ENCODE data around the gene EPAS1. TPM values are rescaled to one million over a fixed set of nuclear protein-coding genes. Genes with fewer than 3 reads are reported as not detected.

Gene EPAS1
- total and polyA plus RNA-seq, 2 of the 13 experiments (the other 11 are each of a cell fraction or from before 2014, with no cell fraction given): 47.1 to 182 TPM

DNA sequence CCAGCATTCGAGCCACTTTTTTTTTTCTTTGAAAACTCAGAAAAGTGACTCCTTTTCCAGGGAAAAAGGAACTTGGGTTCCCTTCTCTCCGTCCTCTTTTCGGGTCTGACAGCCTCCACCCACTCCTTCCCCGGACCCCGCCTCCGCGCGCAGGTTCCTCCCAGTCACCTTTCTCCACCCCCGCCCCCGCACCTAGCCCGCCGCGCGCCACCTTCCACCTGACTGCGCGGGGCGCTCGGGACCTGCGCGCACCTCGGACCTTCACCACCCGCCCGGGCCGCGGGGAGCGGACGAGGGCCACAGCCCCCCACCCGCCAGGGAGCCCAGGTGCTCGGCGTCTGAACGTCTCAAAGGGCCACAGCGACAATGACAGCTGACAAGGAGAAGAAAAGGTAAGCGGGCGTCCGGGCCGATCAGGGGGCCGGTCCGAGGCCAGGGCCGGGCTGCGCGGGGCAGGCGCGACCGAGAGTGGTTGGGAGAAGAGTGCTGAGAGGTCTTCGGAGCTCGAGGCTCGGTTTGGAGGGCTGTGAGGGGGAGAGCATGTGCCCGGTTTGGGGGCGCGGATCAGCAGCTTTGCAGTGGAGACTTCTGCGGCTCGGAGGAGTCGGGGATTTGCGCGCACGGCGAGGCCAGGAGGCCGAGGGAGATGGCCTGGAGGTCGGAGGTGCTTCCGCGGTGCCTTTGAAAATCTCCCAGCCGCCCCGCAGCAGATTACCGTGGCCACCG lies 502 bp downstream of the EPAS1 start (continued):
- TF ChIP-seq, protein P1, sequence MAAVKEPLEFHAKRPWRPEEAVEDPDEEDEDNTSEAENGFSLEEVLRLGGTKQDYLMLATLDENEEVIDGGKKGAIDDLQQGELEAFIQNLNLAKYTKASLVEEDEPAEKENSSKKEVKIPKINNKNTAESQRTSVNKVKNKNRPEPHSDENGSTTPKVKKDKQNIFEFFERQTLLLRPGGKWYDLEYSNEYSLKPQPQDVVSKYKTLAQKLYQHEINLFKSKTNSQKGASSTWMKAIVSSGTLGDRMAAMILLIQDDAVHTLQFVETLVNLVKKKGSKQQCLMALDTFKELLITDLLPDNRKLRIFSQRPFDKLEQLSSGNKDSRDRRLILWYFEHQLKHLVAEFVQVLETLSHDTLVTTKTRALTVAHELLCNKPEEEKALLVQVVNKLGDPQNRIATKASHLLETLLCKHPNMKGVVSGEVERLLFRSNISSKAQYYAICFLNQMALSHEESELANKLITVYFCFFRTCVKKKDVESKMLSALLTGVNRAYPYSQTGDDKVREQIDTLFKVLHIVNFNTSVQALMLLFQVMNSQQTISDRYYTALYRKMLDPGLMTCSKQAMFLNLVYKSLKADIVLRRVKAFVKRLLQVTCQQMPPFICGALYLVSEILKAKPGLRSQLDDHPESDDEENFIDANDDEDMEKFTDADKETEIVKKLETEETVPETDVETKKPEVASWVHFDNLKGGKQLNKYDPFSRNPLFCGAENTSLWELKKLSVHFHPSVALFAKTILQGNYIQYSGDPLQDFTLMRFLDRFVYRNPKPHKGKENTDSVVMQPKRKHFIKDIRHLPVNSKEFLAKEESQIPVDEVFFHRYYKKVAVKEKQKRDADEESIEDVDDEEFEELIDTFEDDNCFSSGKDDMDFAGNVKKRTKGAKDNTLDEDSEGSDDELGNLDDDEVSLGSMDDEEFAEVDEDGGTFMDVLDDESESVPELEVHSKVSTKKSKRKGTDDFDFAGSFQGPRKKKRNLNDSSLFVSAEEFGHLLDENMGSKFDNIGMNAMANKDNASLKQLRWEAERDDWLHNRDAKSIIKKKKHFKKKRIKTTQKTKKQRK (IDR thresholded peaks at IDR 0.05; ENCODE audit: low read length): no peak
- TF ChIP-seq, protein P2, sequence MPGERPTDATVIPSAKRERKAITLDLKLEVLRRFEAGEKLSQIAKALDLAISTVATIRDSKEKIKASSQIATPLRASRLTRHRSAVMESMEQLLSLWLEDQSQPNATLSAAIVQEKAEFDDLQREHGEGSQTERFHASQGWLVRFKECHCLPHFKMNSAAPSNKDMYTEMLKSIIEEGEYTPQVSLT (CRISPR knock-in tag; IDR thresholded peaks at IDR 0.05; ENCODE audit: borderline replicate concordance, low read depth): no peak
- TF ChIP-seq, protein P3, sequence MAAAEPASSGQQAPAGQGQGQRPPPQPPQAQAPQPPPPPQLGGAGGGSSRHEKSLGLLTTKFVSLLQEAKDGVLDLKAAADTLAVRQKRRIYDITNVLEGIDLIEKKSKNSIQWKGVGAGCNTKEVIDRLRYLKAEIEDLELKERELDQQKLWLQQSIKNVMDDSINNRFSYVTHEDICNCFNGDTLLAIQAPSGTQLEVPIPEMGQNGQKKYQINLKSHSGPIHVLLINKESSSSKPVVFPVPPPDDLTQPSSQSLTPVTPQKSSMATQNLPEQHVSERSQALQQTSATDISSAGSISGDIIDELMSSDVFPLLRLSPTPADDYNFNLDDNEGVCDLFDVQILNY (CRISPR knock-in tag; conservative IDR thresholded peaks at IDR 0.05): no peak
- TF ChIP-seq, protein P4, sequence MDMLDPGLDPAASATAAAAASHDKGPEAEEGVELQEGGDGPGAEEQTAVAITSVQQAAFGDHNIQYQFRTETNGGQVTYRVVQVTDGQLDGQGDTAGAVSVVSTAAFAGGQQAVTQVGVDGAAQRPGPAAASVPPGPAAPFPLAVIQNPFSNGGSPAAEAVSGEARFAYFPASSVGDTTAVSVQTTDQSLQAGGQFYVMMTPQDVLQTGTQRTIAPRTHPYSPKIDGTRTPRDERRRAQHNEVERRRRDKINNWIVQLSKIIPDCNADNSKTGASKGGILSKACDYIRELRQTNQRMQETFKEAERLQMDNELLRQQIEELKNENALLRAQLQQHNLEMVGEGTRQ (IDR thresholded peaks at IDR 0.05; ENCODE audit: low read depth, low read length): no peak
- TF ChIP-seq, protein P4 (CRISPR knock-in tag; IDR thresholded peaks at IDR 0.05; ENCODE audit: borderline replicate concordance): no peak; the same call in 1 of the 2 replicates
- TF ChIP-seq, protein P5, sequence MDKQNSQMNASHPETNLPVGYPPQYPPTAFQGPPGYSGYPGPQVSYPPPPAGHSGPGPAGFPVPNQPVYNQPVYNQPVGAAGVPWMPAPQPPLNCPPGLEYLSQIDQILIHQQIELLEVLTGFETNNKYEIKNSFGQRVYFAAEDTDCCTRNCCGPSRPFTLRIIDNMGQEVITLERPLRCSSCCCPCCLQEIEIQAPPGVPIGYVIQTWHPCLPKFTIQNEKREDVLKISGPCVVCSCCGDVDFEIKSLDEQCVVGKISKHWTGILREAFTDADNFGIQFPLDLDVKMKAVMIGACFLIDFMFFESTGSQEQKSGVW (CRISPR knock-in tag; IDR thresholded peaks at IDR 0.05; ENCODE audit: borderline replicate concordance): no peak
- TF ChIP-seq, protein P6, sequence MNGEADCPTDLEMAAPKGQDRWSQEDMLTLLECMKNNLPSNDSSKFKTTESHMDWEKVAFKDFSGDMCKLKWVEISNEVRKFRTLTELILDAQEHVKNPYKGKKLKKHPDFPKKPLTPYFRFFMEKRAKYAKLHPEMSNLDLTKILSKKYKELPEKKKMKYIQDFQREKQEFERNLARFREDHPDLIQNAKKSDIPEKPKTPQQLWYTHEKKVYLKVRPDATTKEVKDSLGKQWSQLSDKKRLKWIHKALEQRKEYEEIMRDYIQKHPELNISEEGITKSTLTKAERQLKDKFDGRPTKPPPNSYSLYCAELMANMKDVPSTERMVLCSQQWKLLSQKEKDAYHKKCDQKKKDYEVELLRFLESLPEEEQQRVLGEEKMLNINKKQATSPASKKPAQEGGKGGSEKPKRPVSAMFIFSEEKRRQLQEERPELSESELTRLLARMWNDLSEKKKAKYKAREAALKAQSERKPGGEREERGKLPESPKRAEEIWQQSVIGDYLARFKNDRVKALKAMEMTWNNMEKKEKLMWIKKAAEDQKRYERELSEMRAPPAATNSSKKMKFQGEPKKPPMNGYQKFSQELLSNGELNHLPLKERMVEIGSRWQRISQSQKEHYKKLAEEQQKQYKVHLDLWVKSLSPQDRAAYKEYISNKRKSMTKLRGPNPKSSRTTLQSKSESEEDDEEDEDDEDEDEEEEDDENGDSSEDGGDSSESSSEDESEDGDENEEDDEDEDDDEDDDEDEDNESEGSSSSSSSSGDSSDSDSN (CRISPR knock-in tag; IDR thresholded peaks at IDR 0.05): peak; percentile 81
- TF ChIP-seq THYN1 (CRISPR knock-in tag; IDR thresholded peaks at IDR 0.05; ENCODE audit: borderline replicate concordance, low read depth) (no peak), CAMTA2 (CRISPR knock-in tag; IDR thresholded peaks at IDR 0.05; ENCODE audit: borderline replicate concordance) (no peak), ZNF510 (CRISPR knock-in tag; IDR thresholded peaks at IDR 0.05; ENCODE audit: low read depth) (no peak; the same call in 1 of the 2 replicates), RAD51 (IDR thresholded peaks at IDR 0.05; ENCODE audit: borderline replicate concordance) (no peak), IKZF1 (IDR thresholded peaks at IDR 0.05) (no peak)
- TF ChIP-seq, protein P7, sequence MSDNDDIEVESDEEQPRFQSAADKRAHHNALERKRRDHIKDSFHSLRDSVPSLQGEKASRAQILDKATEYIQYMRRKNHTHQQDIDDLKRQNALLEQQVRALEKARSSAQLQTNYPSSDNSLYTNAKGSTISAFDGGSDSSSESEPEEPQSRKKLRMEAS (IDR thresholded peaks at IDR 0.05): peak; percentile 37; the same call in 1 of the 2 replicates
- TF ChIP-seq, protein P8, sequence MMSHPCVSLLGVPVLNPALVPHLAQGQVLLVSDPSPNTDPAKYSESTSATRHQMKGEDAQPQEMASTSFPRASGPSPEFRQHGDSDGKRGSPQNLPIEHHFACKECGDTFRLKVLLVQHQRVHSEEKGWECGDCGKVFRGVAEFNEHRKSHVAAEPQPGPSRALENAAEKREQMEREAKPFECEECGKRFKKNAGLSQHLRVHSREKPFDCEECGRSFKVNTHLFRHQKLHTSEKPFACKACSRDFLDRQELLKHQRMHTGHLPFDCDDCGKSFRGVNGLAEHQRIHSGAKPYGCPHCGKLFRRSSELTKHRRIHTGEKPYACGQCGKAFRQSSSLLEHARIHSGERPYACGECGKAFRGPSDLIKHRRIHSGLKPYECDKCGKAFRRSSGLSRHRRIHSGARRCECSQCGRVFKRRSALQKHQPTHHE (CRISPR knock-in tag; IDR thresholded peaks at IDR 0.05; ENCODE audit: borderline replicate concordance): peak; percentile 76; the same call in 1 of the 2 replicates
